ENCODE results near the gene APP.
A peak's percentile ranks its signal among the peaks of the same experiment; 100 is the strongest.

APP gene

GRCh38 chr21:26170471-26171257 is at the start of gene APP:
Gene APP (minus strand): TSS chr21:26170770. CDS start chr21:26170620, 150 bp downstream.
- peak; percentile 81 for DNase-seq (ENCODE audit: low read depth)
- TF ChIP-seq, protein P1, sequence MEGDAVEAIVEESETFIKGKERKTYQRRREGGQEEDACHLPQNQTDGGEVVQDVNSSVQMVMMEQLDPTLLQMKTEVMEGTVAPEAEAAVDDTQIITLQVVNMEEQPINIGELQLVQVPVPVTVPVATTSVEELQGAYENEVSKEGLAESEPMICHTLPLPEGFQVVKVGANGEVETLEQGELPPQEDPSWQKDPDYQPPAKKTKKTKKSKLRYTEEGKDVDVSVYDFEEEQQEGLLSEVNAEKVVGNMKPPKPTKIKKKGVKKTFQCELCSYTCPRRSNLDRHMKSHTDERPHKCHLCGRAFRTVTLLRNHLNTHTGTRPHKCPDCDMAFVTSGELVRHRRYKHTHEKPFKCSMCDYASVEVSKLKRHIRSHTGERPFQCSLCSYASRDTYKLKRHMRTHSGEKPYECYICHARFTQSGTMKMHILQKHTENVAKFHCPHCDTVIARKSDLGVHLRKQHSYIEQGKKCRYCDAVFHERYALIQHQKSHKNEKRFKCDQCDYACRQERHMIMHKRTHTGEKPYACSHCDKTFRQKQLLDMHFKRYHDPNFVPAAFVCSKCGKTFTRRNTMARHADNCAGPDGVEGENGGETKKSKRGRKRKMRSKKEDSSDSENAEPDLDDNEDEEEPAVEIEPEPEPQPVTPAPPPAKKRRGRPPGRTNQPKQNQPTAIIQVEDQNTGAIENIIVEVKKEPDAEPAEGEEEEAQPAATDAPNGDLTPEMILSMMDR (conservative IDR thresholded peaks at IDR 0.05; ENCODE audit: low read depth, low read length) = peak; percentile 55
- peak within 1 kb of the TSS; percentile 90 for H3K4me3 ChIP-seq (ENCODE audit: low read depth, low read length)

GRCh38 chr21:26212220-26212619 is 41.6 kb upstream of the APP start:
- TF ChIP-seq, protein P1 (conservative IDR thresholded peaks at IDR 0.05; ENCODE audit: low read depth, low read length) = no peak
- DNase-seq (ENCODE audit: low read depth) = no peak
- H3K4me3 ChIP-seq (ENCODE audit: low read depth, low read length) = no peak overlapping the region

DNA sequence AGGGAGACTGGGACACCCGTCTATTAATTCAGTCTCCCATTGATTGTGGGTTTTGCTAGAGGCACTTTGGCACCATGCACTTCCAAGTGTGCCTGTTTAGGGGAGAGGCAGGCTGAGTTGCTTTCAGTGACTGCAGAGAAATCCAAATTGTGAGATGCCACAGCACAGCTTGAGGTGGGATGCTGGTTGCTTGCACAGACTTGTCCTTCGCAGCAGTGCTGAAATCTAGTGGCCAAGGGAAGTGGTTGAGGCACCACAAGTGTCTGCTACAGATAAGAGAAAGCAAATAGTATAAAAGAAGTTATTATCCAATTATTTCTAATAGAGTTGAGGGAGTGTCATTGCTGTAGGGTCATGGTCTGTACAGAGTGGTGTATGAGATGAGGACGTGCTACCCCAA is 40.0 kb upstream of the APP start:
- H3K4me3 ChIP-seq (ENCODE audit: low read depth, low read length) = no peak overlapping the region
- TF ChIP-seq, protein P1 (conservative IDR thresholded peaks at IDR 0.05; ENCODE audit: low read depth, low read length) = no peak
- no peak for DNase-seq (ENCODE audit: low read depth)

DNA sequence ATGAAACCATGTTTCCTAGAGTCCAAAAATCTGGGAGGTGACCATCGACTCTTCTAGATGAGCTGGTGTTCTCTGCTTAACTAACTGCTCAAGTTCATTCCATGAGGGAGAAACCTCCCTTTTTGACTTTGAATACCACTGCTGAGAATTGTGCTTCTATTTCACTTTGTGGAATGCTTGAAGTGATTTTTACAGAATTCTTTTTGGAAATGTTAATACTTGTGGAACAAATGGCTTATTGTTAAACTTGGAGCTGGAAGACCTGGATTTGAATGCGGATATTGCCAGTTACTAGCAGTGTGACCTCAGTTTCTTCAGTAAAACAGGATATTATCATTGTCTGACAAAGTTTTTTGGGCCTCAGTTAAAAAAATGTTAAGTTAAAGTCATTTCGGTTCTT is 36.5 kb upstream of the APP start:
- H3K4me3 ChIP-seq (ENCODE audit: low read depth, low read length) = no peak overlapping the region
- TF ChIP-seq, protein P1 (conservative IDR thresholded peaks at IDR 0.05; ENCODE audit: low read depth, low read length) = no peak
- no peak for DNase-seq (ENCODE audit: low read depth)

GRCh38 chr21:26199456-26199855 is 28.9 kb upstream of the APP start:
- H3K4me3 ChIP-seq (ENCODE audit: low read depth, low read length) = no peak overlapping the region
- DNase-seq (ENCODE audit: low read depth) = peak; percentile 49
- TF ChIP-seq, protein P1 (conservative IDR thresholded peaks at IDR 0.05; ENCODE audit: low read depth, low read length) = no peak

DNA sequence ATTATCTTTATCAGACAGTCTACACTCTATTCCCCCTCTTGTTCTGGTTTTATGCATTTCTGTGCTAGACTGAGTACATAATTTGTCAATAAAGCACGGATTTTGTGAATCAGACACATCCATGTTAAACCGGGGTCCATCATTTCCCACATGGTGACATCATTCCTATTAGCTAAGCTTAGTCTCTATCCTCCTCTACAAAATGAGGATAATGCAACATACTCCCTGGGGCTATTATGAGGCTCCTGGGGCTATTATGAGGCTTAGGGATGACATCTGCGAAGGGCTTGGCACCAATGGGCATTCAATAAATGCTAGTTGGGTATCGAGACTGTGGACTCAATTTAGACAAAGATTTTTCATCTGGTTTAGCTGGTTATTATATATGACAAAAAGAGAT is 25.1 kb upstream of the APP start:
- no peak overlapping the region for H3K4me3 ChIP-seq (ENCODE audit: low read depth, low read length)
- DNase-seq (ENCODE audit: low read depth) = no peak
- TF ChIP-seq, protein P1 (conservative IDR thresholded peaks at IDR 0.05; ENCODE audit: low read depth, low read length) = no peak

- TF ChIP-seq, protein P1 (conservative IDR thresholded peaks at IDR 0.05; ENCODE audit: low read depth, low read length) = no peak
- H3K4me3 ChIP-seq (ENCODE audit: low read depth, low read length) = no peak overlapping the region
- DNase-seq (ENCODE audit: low read depth) = no peak
Observed at GRCh38 chr21:26194811-26195251, 24.3 kb upstream of the APP start.

Data from choroid plexus epithelial cell (primary cell).